Loucy (cell line): ENCODE data around the gene NFIL3.
"Not testable (repeated sequence)": the region's sequence is repeated elsewhere in the genome, so short reads cannot be mapped to it uniquely, and the experiment has no call there.

Experiments
- CTCF ChIP-seq: fragments of 200-600 bp; sonication (generic); conservative IDR thresholded peaks from 2 replicates; pipeline ENCODE4 v1.5.1; 2014; ENCODE audit warnings: mild to moderate bottlenecking, antibody characterized with exemption, low read length
- EZH2phosphoT487 ChIP-seq: fragments of 200-600 bp; IDR thresholded peaks from 2 replicates; pipeline ENCODE4 v1.6.1; 2018; ENCODE audit warnings: antibody characterized with exemption, mild to moderate bottlenecking, moderate library complexity, borderline replicate concordance

GRCh38 chr9:91378054-91378453 is 45.6 kb downstream of the NFIL3 start:
- not testable (repeated sequence) for TF ChIP-seq CTCF, EZH2phosphoT487
